GM12878 (cell line): ENCODE data around the gene TNFAIP3. TPM values are rescaled to one million over a fixed set of nuclear protein-coding genes. Genes with fewer than 3 reads are reported as not detected.

Source experiments
- ATAC-seq: fragments of 200-7000 bp; cut with Tn5 transposase; 3 replicates; pipeline ENCODE4 v1.9.1; 2020; ENCODE audit warnings: mild to moderate bottlenecking, moderate library complexity
- BruUV-seq: library from RNA; stranded (reverse); fragments of 400-500 nt; replicated peaks from 2 replicates; lab custom pipeline; 2021; lab: Mats Ljungman, UMichigan
- CTCF ChIA-PET: fragments of 300-600 bp; sonication (Branson Sonifier 250); formaldehyde crosslinking; extraction: SDS; loops from one replicate; lab custom pipeline; 2021; ENCODE audit warnings: inconsistent platforms; lab: Yijun Ruan, JAX
- POLR2A ChIA-PET: fragments of 350-600 bp; formaldehyde crosslinking; extraction: SDS; loops from one replicate; lab custom pipeline; 2021; ENCODE audit warnings: inconsistent platforms; lab: Charles Lee
- RAD21 ChIA-PET: fragments of 300-600 bp; sonication (Branson Sonifier 250); formaldehyde crosslinking; loops from one replicate; lab custom pipeline; 2023; ENCODE audit warnings: antibody characterized with exemption; ENCODE audit not compliant: unreplicated experiment; lab: Charles Lee
- SMC1A ChIA-PET: fragments of 300-600 bp; sonication (Branson Sonifier 250); formaldehyde crosslinking; loops from one replicate; lab custom pipeline; 2023; ENCODE audit not compliant: unreplicated experiment, uncharacterized antibody; lab: Charles Lee
- DNase-seq: peaks from one replicate; pipeline ENCODE4 v3.0.0-alpha.2; 2011; ENCODE audit warnings: low read depth, low spot score
- FAIRE-seq: peaks from 3 replicates; lab custom pipeline; 2011; peaks lifted over from hg19 to GRCh38; lab: Jason Lieb, UNC
- H2AFZ ChIP-seq: 2 replicates; pipeline ENCODE4 v1.6.0; 2011; ENCODE audit warnings: low read depth, low read length, control low read depth; ENCODE audit not compliant: control insufficient read depth
- H3K27ac ChIP-seq: 2 replicates; pipeline ENCODE4 v1.5.1; 2011; ENCODE audit warnings: control low read depth; ENCODE audit not compliant: control insufficient read depth, insufficient read depth
- H3K27me3 ChIP-seq, 2 experiments: replicated peaks in 1 of 2; 2 replicates each; pipeline versions ENCODE4 v1.6.0 to v1.6.1; 2011; ENCODE audit warnings: low read length in 1 of 2; ENCODE audit not compliant: control insufficient read depth in 2 of 2, insufficient read depth in 2 of 2
- H3K36me3 ChIP-seq, 2 experiments: 2 replicates each; pipeline ENCODE4 v1.5.1; 2011; ENCODE audit warnings: low read length in 1 of 2; ENCODE audit not compliant: control insufficient read depth in 2 of 2, insufficient read depth in 2 of 2
- H3K4me1 ChIP-seq: 2 replicates; pipeline ENCODE4 v1.6.1; 2011; ENCODE audit warnings: mild to moderate bottlenecking, low read length, moderate library complexity, mixed read lengths; ENCODE audit not compliant: control insufficient read depth, insufficient read depth
- H3K4me2 ChIP-seq: 2 replicates; pipeline ENCODE4 v1.6.0; 2011; ENCODE audit warnings: control low read depth; ENCODE audit not compliant: control insufficient read depth, insufficient read depth
- H3K4me3 ChIP-seq: fragments of 200-600 bp; sonication (generic); 2 replicates; pipeline ENCODE4 v1.5.1; 2016
- H3K79me2 ChIP-seq: 2 replicates; pipeline ENCODE4 v1.6.0; 2011; ENCODE audit warnings: low read length; ENCODE audit not compliant: control insufficient read depth, insufficient read depth
- H3K9ac ChIP-seq: 2 replicates; pipeline ENCODE4 v1.8.0; 2011; ENCODE audit warnings: low read length, control low read depth, mixed read lengths; ENCODE audit not compliant: control insufficient read depth, insufficient read depth
- H3K9me3 ChIP-seq: replicated peaks from 3 replicates; pipeline ENCODE4 v1.5.1; 2011; ENCODE audit warnings: mild to moderate bottlenecking, low read length; ENCODE audit not compliant: control insufficient read depth, insufficient read depth
- H4K20me1 ChIP-seq: 2 replicates; pipeline ENCODE4 v1.6.0; 2011; ENCODE audit not compliant: control insufficient read depth, insufficient read depth
- DPF2 ChIP-seq: fragments of 450-650 bp; IDR thresholded peaks from 2 replicates; pipeline ENCODE4 v1.6.1; 2017; ENCODE audit warnings: mild to moderate bottlenecking
- EGR1 ChIP-seq, 2 experiments: IDR thresholded peaks; 1 replicate in 1 of 2; 2 replicates in 1 of 2; pipeline ENCODE4 v1.6.1; 2011 to 2012; ENCODE audit warnings: low read depth in 2 of 2, low read length in 2 of 2, borderline replicate concordance in 1 of 2, mild to moderate bottlenecking in 1 of 2, moderate library complexity in 1 of 2
- MEF2B ChIP-seq: fragments of 450-650 bp; IDR thresholded peaks from 2 replicates; pipeline ENCODE4 v1.6.1; 2018; ENCODE audit warnings: mild to moderate bottlenecking, moderate library complexity; ENCODE audit not compliant: partially characterized antibody, poor library complexity, severe bottlenecking
- MYB ChIP-seq: fragments of 150-350 bp; IDR thresholded peaks from 2 replicates; pipeline ENCODE4 v1.6.1; 2014; ENCODE audit warnings: mild to moderate bottlenecking, low read depth, low read length, borderline replicate concordance
- NFIC ChIP-seq: IDR thresholded peaks from 2 replicates; pipeline ENCODE4 v1.6.1; 2012; ENCODE audit warnings: low read depth, mild to moderate bottlenecking, inconsistent platforms, low read length, moderate library complexity
- WGBS: methylation state at CpG from one replicate; pipeline ENCODE4 v1.1.6; 2016; ENCODE audit warnings: low lambda C conversion rate; ENCODE audit not compliant: insufficient replicate concordance, insufficient coverage; ENCODE audit errors: missing lambda C conversion rate; 5-methylcytosine and 5-hydroxymethylcytosine counted together
- in situ Hi-C: fragments of 300-500 bp; cut with MboI; formaldehyde crosslinking; loops from 9 replicates; pipeline ENCODE4 v1.14.3; 2018; ENCODE audit warnings: mixed read lengths
- intact Hi-C: fragments of 100-400 bp; cut with micrococcal nuclease; formaldehyde crosslinking; loops from one replicate; pipeline ENCODE4 v1.14.2; 2022; ENCODE audit not compliant: unreplicated experiment
- polyA plus RNA-seq, 11 experiments: library from polyadenylated mRNA; depleted of rRNA in 4 of 11; unstranded in 6 of 11; stranded (reverse) in 5 of 11; fragments of >200 nt; fragmentation: Nextera tagmentation in 4 of 11; fragmentation: Illumina TruSeq in 1 of 11; extraction: Ambion mirVana in 4 of 11; extraction: Trizol in 1 of 11; gene quantifications; 1 replicate in 1 of 11; 2 replicates in 10 of 11; pipeline versions ENCODE4 v1.2.1 to v1.2.3, GENCODE V29; 2011 to 2016; ENCODE audit warnings: inconsistent platforms in 2 of 11, missing spikeins in 2 of 11, low read depth in 1 of 11
- total RNA-seq, 4 experiments: library from RNA; depleted of rRNA in 3 of 4; stranded (reverse); fragments of >200 nt in 3 of 4; fragmentation: Illumina TruSeq in 1 of 4; extraction: Trizol in 1 of 4; gene quantifications; 2 replicates each; pipeline versions ENCODE4 v1.2.1 to v1.2.3, GENCODE V29; 2013 to 2021
- TF ChIP-seq, protein P1 (sequence below): fragments of 450-650 bp; conservative IDR thresholded peaks from 2 replicates; pipeline ENCODE4 v1.6.1; 2017; ENCODE audit warnings: mild to moderate bottlenecking, moderate library complexity
- TF ChIP-seq, protein P2 (sequence below): fragments of 450-650 bp; IDR thresholded peaks from 2 replicates; pipeline ENCODE4 v1.6.1; 2017; ENCODE audit warnings: mild to moderate bottlenecking, moderate library complexity
- TF ChIP-seq, protein P3 (sequence below): fragments of 450-650 bp; IDR thresholded peaks from 2 replicates; pipeline ENCODE4 v1.6.1; 2016; ENCODE audit warnings: mild to moderate bottlenecking
- TF ChIP-seq, protein P4 (sequence below): IDR thresholded peaks from 2 replicates; pipeline ENCODE4 v1.6.1; 2011; ENCODE audit warnings: borderline replicate concordance, low read depth, mild to moderate bottlenecking, moderate library complexity, low read length; ENCODE audit not compliant: insufficient read depth, poor library complexity, severe bottlenecking

Gene TNFAIP3
- total and polyA plus RNA-seq, 10 of the 15 experiments (the other 5 are each of a cell fraction or from before 2014, with no cell fraction given) = 18.0 to 350 (median 127) TPM

DNA sequence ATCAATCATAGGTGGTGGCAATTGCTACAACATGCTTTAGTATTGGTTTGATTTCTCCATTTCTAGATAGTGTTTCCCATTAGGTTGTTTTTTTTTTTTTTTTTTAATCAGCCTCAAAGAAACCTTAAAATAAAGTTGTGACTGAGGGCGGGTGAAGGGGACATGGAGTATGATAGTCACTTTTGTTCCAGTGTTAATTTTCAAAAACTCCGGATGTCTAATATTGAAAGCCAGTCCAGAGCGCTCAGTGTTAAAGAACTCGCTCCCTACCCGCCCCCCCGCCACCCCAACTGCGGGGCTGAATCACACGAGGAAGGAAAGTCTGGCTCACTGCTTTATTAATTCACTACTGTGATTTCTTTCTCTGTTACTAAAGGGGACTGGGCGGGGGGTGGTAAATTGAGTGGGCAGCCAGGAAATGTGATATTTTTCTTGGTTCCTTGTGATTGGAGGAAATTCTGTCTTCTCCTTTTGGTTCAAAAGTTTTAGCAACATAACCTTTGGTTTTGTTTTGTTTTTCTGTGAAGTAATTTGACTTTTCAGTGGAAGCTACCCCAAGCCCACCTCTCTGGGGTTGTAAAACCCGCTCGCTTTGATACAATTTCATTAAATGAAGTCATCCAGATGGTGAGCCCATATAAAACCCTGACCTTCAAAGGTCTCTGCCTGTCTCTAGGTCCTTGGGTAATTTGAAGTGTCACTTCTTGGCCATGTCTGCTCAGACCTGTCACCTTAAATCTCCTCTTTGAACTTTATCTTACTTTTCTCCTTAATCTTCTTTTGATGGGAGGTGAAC lies 38.0 kb downstream of the TNFAIP3 start (continued):
- TF ChIP-seq, protein P1, sequence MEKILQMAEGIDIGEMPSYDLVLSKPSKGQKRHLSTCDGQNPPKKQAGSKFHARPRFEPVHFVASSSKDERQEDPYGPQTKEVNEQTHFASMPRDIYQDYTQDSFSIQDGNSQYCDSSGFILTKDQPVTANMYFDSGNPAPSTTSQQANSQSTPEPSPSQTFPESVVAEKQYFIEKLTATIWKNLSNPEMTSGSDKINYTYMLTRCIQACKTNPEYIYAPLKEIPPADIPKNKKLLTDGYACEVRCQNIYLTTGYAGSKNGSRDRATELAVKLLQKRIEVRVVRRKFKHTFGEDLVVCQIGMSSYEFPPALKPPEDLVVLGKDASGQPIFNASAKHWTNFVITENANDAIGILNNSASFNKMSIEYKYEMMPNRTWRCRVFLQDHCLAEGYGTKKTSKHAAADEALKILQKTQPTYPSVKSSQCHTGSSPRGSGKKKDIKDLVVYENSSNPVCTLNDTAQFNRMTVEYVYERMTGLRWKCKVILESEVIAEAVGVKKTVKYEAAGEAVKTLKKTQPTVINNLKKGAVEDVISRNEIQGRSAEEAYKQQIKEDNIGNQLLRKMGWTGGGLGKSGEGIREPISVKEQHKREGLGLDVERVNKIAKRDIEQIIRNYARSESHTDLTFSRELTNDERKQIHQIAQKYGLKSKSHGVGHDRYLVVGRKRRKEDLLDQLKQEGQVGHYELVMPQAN = no peak
- TF ChIP-seq EGR1 (IDR thresholded peaks at IDR 0.05; ENCODE audit: borderline replicate concordance in 1 of 2, low read depth in 2 of 2, low read length in 2 of 2) = peak in 1 of 2 experiments; percentile 30; a peak in 1 of 3 replicates
- TF ChIP-seq DPF2 = no peak

DNA sequence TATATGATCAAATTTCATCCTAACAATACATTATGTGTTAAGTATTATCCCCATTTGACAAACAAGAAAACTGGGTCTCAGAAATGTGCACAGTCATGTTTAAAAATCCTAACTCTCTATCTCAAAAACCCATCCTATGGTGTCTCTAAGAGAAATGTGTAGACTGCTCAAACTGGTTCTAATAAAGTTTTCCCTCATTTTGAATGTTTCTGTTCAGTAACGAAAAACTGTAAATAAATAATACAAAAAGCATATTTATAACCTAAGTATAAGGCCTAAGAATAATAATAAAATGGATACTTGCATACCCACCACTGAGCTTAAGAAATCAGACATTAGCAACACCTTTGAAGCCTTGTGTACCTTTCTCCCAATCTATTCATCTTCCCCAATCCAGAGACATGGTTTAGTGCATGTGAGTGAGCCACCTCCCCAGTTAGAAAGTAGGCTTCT lies 39.0 kb downstream of the TNFAIP3 start:
- Histone ChIP-seq H3K79me2 (peaks cover 27% of the 10 kb centered on the region), H3K36me3 (no peaks in the 10 kb centered on the region), H3K9me3 (no peaks in the 10 kb centered on the region), H4K20me1 (no peaks in the 10 kb centered on the region), H3K4me1 (peaks cover 39% of the 10 kb centered on the region), H3K9ac (peak overlapping the region; percentile 42; the same call in 1 of the 2 replicates), H2AFZ (peak overlapping the region; percentile 81), H3K4me2 (peak overlapping the region; percentile 60), H3K27ac (peak overlapping the region; percentile 95), H3K4me3 (peak overlapping the region; percentile 25), H3K27me3 (no peaks in the 10 kb centered on the region)
- CTCF ChIA-PET = interaction anchor here (0.9 to 1.7 kb wide), 6 partner anchors 14 to 78 kb away, joined by 3 to 5 read pairs (median 4); no protein-coding TSS in a partner anchor
- WGBS = 0% methylated on average over 1 of the region's 1 CpG
- POLR2A ChIA-PET = interaction anchor here (1.0 to 2.3 kb wide), 6 partner anchors 19 to 69 kb away, joined by 3 to 7 read pairs (median 4); no protein-coding TSS in a partner anchor
- ATAC-seq (0 out of 3 replicates have a peak, but pooled peaks have one; percentile 0), DNase-seq (no peak), FAIRE-seq (no peak)
- in situ Hi-C loops (no loop called here), intact Hi-C loops (loop anchor here (1.0 kb wide), 1 partner anchor 21 kb away; no protein-coding TSS in a partner anchor)
- RAD21 ChIA-PET = interaction anchor here (0.7 to 3.2 kb wide), 9 partner anchors 18 to 39 kb away, joined by 3 to 18 read pairs (median 5); partner anchors contain the start of gene TNFAIP3
- SMC1A ChIA-PET = interaction anchor here (0.9 to 2.9 kb wide), 11 partner anchors 11 to 247 kb away, joined by 3 to 20 read pairs (median 4); no protein-coding TSS in a partner anchor
- no TSS peak for BruUV-seq
- TF ChIP-seq, protein P2, sequence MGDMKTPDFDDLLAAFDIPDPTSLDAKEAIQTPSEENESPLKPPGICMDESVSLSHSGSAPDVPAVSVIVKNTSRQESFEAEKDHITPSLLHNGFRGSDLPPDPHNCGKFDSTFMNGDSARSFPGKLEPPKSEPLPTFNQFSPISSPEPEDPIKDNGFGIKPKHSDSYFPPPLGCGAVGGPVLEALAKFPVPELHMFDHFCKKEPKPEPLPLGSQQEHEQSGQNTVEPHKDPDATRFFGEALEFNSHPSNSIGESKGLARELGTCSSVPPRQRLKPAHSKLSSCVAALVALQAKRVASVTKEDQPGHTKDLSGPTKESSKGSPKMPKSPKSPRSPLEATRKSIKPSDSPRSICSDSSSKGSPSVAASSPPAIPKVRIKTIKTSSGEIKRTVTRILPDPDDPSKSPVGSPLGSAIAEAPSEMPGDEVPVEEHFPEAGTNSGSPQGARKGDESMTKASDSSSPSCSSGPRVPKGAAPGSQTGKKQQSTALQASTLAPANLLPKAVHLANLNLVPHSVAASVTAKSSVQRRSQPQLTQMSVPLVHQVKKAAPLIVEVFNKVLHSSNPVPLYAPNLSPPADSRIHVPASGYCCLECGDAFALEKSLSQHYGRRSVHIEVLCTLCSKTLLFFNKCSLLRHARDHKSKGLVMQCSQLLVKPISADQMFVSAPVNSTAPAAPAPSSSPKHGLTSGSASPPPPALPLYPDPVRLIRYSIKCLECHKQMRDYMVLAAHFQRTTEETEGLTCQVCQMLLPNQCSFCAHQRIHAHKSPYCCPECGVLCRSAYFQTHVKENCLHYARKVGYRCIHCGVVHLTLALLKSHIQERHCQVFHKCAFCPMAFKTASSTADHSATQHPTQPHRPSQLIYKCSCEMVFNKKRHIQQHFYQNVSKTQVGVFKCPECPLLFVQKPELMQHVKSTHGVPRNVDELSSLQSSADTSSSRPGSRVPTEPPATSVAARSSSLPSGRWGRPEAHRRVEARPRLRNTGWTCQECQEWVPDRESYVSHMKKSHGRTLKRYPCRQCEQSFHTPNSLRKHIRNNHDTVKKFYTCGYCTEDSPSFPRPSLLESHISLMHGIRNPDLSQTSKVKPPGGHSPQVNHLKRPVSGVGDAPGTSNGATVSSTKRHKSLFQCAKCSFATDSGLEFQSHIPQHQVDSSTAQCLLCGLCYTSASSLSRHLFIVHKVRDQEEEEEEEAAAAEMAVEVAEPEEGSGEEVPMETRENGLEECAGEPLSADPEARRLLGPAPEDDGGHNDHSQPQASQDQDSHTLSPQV = peak; percentile 58; the same call in 1 of the 2 replicates
- TF ChIP-seq MEF2B (no peak), NFIC (peak; percentile 50), MYB (no peak)
- TF ChIP-seq, protein P3, sequence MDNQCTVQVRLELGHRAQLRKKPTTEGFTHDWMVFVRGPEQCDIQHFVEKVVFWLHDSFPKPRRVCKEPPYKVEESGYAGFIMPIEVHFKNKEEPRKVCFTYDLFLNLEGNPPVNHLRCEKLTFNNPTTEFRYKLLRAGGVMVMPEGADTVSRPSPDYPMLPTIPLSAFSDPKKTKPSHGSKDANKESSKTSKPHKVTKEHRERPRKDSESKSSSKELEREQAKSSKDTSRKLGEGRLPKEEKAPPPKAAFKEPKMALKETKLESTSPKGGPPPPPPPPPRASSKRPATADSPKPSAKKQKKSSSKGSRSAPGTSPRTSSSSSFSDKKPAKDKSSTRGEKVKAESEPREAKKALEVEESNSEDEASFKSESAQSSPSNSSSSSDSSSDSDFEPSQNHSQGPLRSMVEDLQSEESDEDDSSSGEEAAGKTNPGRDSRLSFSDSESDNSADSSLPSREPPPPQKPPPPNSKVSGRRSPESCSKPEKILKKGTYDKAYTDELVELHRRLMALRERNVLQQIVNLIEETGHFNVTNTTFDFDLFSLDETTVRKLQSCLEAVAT = peak; percentile 37; the same call in 1 of the 2 replicates
- TF ChIP-seq, protein P4, sequence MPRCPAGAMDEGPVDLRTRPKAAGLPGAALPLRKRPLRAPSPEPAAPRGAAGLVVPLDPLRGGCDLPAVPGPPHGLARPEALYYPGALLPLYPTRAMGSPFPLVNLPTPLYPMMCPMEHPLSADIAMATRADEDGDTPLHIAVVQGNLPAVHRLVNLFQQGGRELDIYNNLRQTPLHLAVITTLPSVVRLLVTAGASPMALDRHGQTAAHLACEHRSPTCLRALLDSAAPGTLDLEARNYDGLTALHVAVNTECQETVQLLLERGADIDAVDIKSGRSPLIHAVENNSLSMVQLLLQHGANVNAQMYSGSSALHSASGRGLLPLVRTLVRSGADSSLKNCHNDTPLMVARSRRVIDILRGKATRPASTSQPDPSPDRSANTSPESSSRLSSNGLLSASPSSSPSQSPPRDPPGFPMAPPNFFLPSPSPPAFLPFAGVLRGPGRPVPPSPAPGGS = no peak
